Neural progenitor cell (in vitro differentiated cells): ENCODE measurements around the gene C1QL4. TPM values are rescaled to one million over a fixed set of nuclear protein-coding genes. Genes with fewer than 3 reads are reported as not detected.

Experiments
- DNase-seq: peaks from one replicate; pipeline ENCODE4 v3.0.0-alpha.2; 2016; ENCODE audit warnings: low spot score
- H2AFZ ChIP-seq: fragments of 200-600 bp; sonication (generic); replicated peaks from 2 replicates; pipeline ENCODE4 v1.6.1; 2016; ENCODE audit warnings: antibody characterized with exemption
- H3F3A ChIP-seq: fragments of 200-600 bp; sonication (generic); 2 replicates; pipeline ENCODE4 v1.6.1; 2016; ENCODE audit warnings: antibody characterized with exemption, low read depth
- H3K27ac ChIP-seq: fragments of 200-600 bp; sonication (generic); 2 replicates; pipeline ENCODE4 v1.5.1; 2016; ENCODE audit warnings: mild to moderate bottlenecking
- H3K27me3 ChIP-seq: fragments of 200-600 bp; sonication (generic); 2 replicates; pipeline ENCODE4 v1.6.1; 2016; ENCODE audit warnings: mild to moderate bottlenecking, moderate library complexity
- H3K36me3 ChIP-seq: fragments of 200-600 bp; sonication (generic); 2 replicates; pipeline ENCODE4 v1.5.1; 2016
- H3K4me1 ChIP-seq: fragments of 200-600 bp; sonication (generic); 2 replicates; pipeline ENCODE4 v1.6.1; 2016; ENCODE audit warnings: mixed run types
- H3K4me2 ChIP-seq: fragments of 200-600 bp; sonication (generic); 2 replicates; pipeline ENCODE4 v1.6.1; 2016
- H3K4me3 ChIP-seq: fragments of 200-600 bp; sonication (generic); 2 replicates; pipeline ENCODE4 v1.5.1; 2016
- H3K79me2 ChIP-seq: fragments of 200-600 bp; sonication (generic); 2 replicates; pipeline ENCODE4 v1.6.1; 2016; ENCODE audit warnings: low read depth
- H3K9ac ChIP-seq: fragments of 200-600 bp; sonication (generic); 2 replicates; pipeline ENCODE4 v1.6.1; 2016
- H3K9me3 ChIP-seq: fragments of 200-600 bp; sonication (generic); 2 replicates; pipeline ENCODE4 v1.5.1; 2016; ENCODE audit warnings: low read depth
- H4K20me1 ChIP-seq: fragments of 200-600 bp; sonication (generic); 2 replicates; pipeline ENCODE4 v1.6.1; 2016; ENCODE audit warnings: low read depth
- H3K27ac Mint-ChIP-seq: 3 replicates; pipeline ENCODE4 v1.8.0; 2021; ENCODE audit warnings: mixed read lengths
- H3K27me3 Mint-ChIP-seq: 2 replicates; pipeline ENCODE4 v1.8.0; 2022; ENCODE audit warnings: low read depth, mild to moderate bottlenecking, inconsistent platforms, moderate library complexity, mixed read lengths; ENCODE audit not compliant: insufficient read depth
- H3K36me3 Mint-ChIP-seq: 3 replicates; pipeline ENCODE4 v1.8.0; 2021; ENCODE audit warnings: mixed read lengths
- H3K4me1 Mint-ChIP-seq: 3 replicates; pipeline ENCODE4 v1.8.0; 2021; ENCODE audit warnings: mixed read lengths
- H3K4me3 Mint-ChIP-seq: 3 replicates; pipeline ENCODE4 v1.8.0; 2021; ENCODE audit warnings: mild to moderate bottlenecking, moderate library complexity, mixed read lengths
- H3K9me3 Mint-ChIP-seq: 3 replicates; pipeline ENCODE4 v1.8.0; 2020; ENCODE audit warnings: mixed read lengths
- CTCF ChIP-seq: fragments of 200-600 bp; sonication (generic); IDR thresholded peaks from 2 replicates; pipeline ENCODE4 v1.5.1; 2017; ENCODE audit warnings: antibody characterized with exemption, mild to moderate bottlenecking
- EZH2 ChIP-seq: fragments of 200-600 bp; sonication (generic); IDR thresholded peaks from 2 replicates; pipeline ENCODE4 v1.6.1; 2017; ENCODE audit warnings: antibody characterized with exemption, mild to moderate bottlenecking, moderate library complexity
- EZH2phosphoT487 ChIP-seq: fragments of 200-600 bp; sonication (generic); IDR thresholded peaks from 2 replicates; pipeline ENCODE4 v1.6.1; 2017; ENCODE audit warnings: antibody characterized with exemption
- total RNA-seq: library from RNA; depleted of rRNA; stranded (reverse); fragments of >200 nt; gene quantifications from 2 replicates; pipeline ENCODE4 v1.2.3, GENCODE V29; 2015; ENCODE audit warnings: low replicate concordance

Gene C1QL4
- total RNA-seq, 1 donor from 2014 or later, result 0.84 TPM

DNA sequence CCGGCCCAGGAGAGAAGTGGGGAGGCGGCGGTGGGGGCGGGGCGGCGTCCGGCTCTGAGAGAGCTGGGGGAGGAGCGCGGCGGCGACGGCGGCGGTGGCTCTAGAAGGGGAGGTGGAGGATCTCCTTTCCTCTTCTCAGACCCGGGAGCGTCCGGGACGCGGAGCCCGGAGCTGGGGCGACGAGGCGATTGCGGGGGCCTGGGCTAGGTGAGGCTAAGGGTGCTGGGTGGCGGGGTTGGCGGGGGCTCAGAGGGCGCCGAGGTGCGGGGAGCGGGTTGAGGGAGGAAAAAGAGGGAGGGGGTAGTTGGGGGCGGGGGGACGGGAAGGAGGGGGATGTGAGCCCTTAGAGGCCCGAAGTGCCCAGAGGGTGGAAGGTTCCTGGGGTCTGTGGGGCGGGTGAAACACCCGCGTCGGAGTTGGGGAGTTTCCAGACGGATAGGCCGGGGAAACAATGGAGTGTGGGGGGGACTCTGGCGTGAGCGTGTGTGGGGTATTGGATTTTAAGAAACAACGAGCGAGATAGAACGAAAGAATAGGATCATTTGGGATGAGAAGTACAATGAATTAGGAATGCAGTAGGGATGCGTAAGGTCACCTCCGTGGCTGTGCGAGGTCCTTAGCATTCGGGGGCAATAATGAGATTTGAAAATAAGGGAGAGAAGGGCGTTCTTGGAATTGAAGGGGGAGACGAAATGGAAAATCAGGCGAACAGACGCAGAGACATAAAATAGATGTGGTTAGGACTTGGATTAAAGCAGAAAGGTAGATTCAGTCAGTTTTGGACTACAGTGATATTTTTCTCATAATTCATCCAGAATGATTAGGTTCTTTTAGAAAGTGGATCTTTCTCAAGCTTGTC is 30.6 kb upstream of the C1QL4 start, which contains the start of gene SPATS2:
Gene SPATS2 (plus strand): TSS at position 82 of the 859 bp plus-strand sequence. CDS start 93,551 bp downstream, outside the sequence.
- Histone ChIP-seq H4K20me1 (peaks cover 33% of the 10 kb centered on the region), H3K27ac (peak within 1 kb of the TSS; percentile 97), H2AFZ (peak within 1 kb of the TSS; percentile 91), H3K9me3 (no peaks in the 10 kb centered on the region), H3K79me2 (peaks cover 50% of the 10 kb centered on the region), H3F3A (peaks cover 43% of the 10 kb centered on the region), H3K36me3 (no peaks in the 10 kb centered on the region), H3K4me2 (peak within 1 kb of the TSS; percentile 93), H3K4me1 (peaks cover 14% of the 10 kb centered on the region), H3K9ac (peak within 1 kb of the TSS; percentile 84), H3K27me3 (peaks cover 6% of the 10 kb centered on the region), H3K4me3 (peak within 1 kb of the TSS; percentile 89)
- peaks cover 19% of the 10 kb centered on the region for H3K4me1 Mint-ChIP-seq
- H3K4me3 Mint-ChIP-seq, result peak within 1 kb of the TSS; percentile 94
- no peaks in the 10 kb centered on the region for H3K9me3 Mint-ChIP-seq
- H3K27ac Mint-ChIP-seq, result peak within 1 kb of the TSS; percentile 96
- TF ChIP-seq CTCF, result no peak
- no peak for TF ChIP-seq EZH2phosphoT487
- TF ChIP-seq EZH2, result no peak
- DNase-seq, result no peak
- H3K27me3 Mint-ChIP-seq, result no peaks in the 10 kb centered on the region
- peaks cover 11% of the 10 kb centered on the region for H3K36me3 Mint-ChIP-seq

DNA sequence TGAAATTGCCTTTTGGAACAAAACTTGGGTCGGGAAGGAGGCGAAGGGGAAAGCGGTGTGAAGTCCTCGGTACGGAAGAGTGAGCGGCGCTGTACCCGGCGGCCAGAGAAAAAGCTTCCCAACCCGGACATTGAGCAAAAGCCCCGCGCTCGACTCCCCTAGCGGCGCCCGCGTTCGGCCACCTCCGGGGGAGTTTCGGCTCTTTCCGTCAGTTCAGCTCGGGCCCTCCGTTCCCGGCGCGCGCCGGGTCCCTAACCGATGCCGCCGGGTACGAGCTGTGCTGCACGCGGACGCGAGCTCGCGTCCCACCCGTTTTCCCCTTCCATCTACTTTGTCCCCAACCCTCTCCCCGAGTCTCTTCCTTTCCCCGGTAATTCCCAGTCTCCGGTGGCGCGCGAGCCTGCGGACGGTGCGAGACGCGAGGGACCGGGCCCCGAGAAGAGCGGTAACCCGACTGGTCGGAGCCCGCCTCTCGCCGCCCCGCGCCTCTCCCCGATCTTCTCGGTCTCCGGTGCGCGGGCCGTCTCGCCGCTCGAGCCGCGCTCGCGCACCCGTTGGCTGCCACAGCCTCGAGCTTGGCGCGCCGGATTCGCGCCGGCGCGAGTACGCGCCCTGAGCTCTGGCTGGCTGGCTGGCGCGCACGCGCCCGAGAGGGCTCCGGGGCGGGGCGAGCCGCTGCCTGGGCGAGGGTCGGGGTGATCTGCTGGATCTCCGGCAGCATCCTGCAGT is 29.8 kb upstream of the C1QL4 start:
- Histone ChIP-seq H3K36me3 (no peaks in the 10 kb centered on the region), H3K4me1 (peaks cover 14% of the 10 kb centered on the region), H4K20me1 (peaks cover 26% of the 10 kb centered on the region), H3K9ac (peak overlapping the region; percentile 84), H3K27ac (peak overlapping the region; percentile 97), H3F3A (peaks cover 43% of the 10 kb centered on the region), H3K4me2 (peak overlapping the region; percentile 93), H3K4me3 (peak overlapping the region; percentile 89), H2AFZ (peak overlapping the region; percentile 91), H3K79me2 (peaks cover 42% of the 10 kb centered on the region), H3K27me3 (peaks cover 6% of the 10 kb centered on the region), H3K9me3 (no peaks in the 10 kb centered on the region)
- peaks cover 9% of the 10 kb centered on the region for H3K36me3 Mint-ChIP-seq
- peak overlapping the region; percentile 94 for H3K4me3 Mint-ChIP-seq
- H3K27ac Mint-ChIP-seq, result peak overlapping the region; percentile 96
- no peaks in the 10 kb centered on the region for H3K27me3 Mint-ChIP-seq
- H3K4me1 Mint-ChIP-seq, result peaks cover 19% of the 10 kb centered on the region
- H3K9me3 Mint-ChIP-seq, result no peaks in the 10 kb centered on the region
- peak; percentile 99 for DNase-seq
- TF ChIP-seq CTCF (peak; percentile 37), EZH2 (no peak)

- Mint-ChIP-seq H3K4me1 (peaks cover 19% of the 10 kb centered on the region), H3K9me3 (no peaks in the 10 kb centered on the region), H3K4me3 (peak overlapping the region; percentile 94), H3K27me3 (peaks cover 2% of the 10 kb centered on the region), H3K36me3 (peaks cover 5% of the 10 kb centered on the region), H3K27ac (peak overlapping the region; percentile 83)
- peak overlapping the region; percentile 93 for H3K4me2 ChIP-seq
- H2AFZ ChIP-seq, result peak overlapping the region; percentile 91
- peaks cover 43% of the 10 kb centered on the region for H3F3A ChIP-seq
- peak; percentile 85 for DNase-seq
- peaks cover 6% of the 10 kb centered on the region for H3K27me3 ChIP-seq
- H3K36me3 ChIP-seq, result no peaks in the 10 kb centered on the region
- TF ChIP-seq CTCF (no peak), EZH2 (peak; percentile 50)
- H3K9ac ChIP-seq, result peak overlapping the region; percentile 84
- peaks cover 14% of the 10 kb centered on the region for H3K4me1 ChIP-seq
- H3K27ac ChIP-seq, result peak overlapping the region; percentile 97
- H3K4me3 ChIP-seq, result peak overlapping the region; percentile 89
- H3K9me3 ChIP-seq, result no peaks in the 10 kb centered on the region
- peaks cover 36% of the 10 kb centered on the region for H3K79me2 ChIP-seq
- H4K20me1 ChIP-seq, result peaks cover 21% of the 10 kb centered on the region
These were observed 29.2 kb upstream of the C1QL4 start for GRCh38 chr12:49366096-49366651.
